Activated CD4-positive, alpha-beta T cell treated with anti-CD3 and anti-CD28 coated beads, Interleukin-2, amount 10 ng/mL, durations not matched to agents 7 days and 5 days (primary cell): Measurements from ENCODE around the gene OR13F1. TPM values are rescaled to one million over a fixed set of nuclear protein-coding genes. Genes with fewer than 3 reads are reported as not detected.
"Not testable (repeated sequence)": the region's sequence is repeated elsewhere in the genome, so short reads cannot be mapped to it uniquely, and the experiment has no call there.

Experiments used
- CTCF ChIA-PET: fragments of 350-600 bp; sonication (Branson Sonifier 250); formaldehyde crosslinking; loops from one replicate; lab custom pipeline; 2021; ENCODE audit warnings: antibody characterized with exemption; lab: Charles Lee
- POLR2A ChIA-PET: fragments of 350-600 bp; sonication (Branson Sonifier 250); formaldehyde crosslinking; loops from one replicate; lab custom pipeline; 2021; ENCODE audit warnings: antibody characterized with exemption; lab: Charles Lee
- DNase-seq: peaks from one replicate; pipeline ENCODE4 v3.0.0-alpha.2; 2020
- H3K27ac Mint-ChIP-seq: one replicate; pipeline ENCODE4 v1.8.0; 2021; ENCODE audit warnings: mild to moderate bottlenecking, moderate library complexity, mixed read lengths
- H3K27me3 Mint-ChIP-seq: one replicate; pipeline ENCODE4 v1.8.0; 2021; ENCODE audit warnings: mixed read lengths
- H3K36me3 Mint-ChIP-seq: one replicate; pipeline ENCODE4 v1.8.0; 2021; ENCODE audit warnings: low read depth, mixed read lengths
- H3K4me1 Mint-ChIP-seq: one replicate; pipeline ENCODE4 v1.8.0; 2021; ENCODE audit warnings: mixed read lengths
- H3K4me3 Mint-ChIP-seq: one replicate; pipeline ENCODE4 v1.8.0; 2021; ENCODE audit warnings: mild to moderate bottlenecking, moderate library complexity, mixed read lengths
- H3K9me3 Mint-ChIP-seq: one replicate; pipeline ENCODE4 v1.8.0; 2021; ENCODE audit warnings: mixed read lengths
- total RNA-seq, 2 experiments: library from RNA; stranded (reverse); gene quantifications; one replicate each; pipeline ENCODE4 v1.2.3, GENCODE V29; 2021

OR13F1 gene
- total RNA-seq = not detected

DNA sequence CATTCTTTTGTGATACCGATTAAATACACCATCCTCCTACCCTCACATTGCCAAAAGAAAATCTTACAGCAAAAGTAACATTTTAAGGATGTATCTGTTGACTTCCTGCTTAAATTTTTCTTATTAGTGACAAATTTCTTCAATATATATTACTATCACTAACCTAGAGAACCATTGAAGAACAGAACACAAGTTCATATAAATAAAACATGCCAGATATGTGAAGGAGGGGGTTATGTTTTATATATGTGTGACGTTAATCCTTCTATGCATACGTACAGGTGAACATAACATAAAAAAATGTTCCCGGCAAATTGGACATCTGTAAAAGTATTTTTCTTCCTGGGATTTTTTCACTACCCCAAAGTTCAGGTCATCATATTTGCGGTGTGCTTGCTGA is at the start of gene OR13F1:
TSS of gene OR13F1 (plus strand) at position 301 of the 400 bp plus-strand sequence. CDS start at position 301, 0 bp downstream.
- Mint-ChIP-seq H3K9me3 (no peaks in the 10 kb centered on the region), H3K27ac (no peak within 1 kb of the TSS), H3K27me3 (no peaks in the 10 kb centered on the region), H3K36me3 (no peaks in the 10 kb centered on the region), H3K4me1 (no peaks in the 10 kb centered on the region), H3K4me3 (no peak within 1 kb of the TSS)
- ChIA-PET POLR2A (no interaction called here), CTCF (no interaction called here)
- DNase-seq = no peak

DNA sequence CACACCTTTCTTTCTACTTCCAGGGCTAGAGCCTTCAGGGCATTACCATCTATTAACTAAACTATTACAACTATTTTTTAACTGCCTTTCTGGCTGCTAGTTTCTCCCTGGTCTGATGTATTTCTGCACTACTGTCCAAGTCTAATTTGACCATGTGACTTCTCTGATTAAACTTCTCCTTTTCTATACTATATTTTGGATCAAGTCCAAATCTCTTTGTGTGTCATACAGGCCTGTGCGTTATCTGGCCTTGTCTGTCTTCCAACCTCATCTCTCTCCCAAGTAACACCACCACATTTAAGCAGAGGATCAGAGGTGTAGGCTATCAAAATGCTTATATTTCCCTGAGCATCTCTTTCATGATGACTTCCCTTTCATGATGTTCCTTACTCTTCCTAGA is 47.2 kb upstream of the OR13F1 start:
- no peak overlapping the region for H3K4me3 Mint-ChIP-seq
- H3K36me3 Mint-ChIP-seq = no peaks in the 10 kb centered on the region
- no peaks in the 10 kb centered on the region for H3K4me1 Mint-ChIP-seq
- DNase-seq = no peak
- POLR2A ChIA-PET = no interaction called here
- CTCF ChIA-PET = no interaction called here
- no peak overlapping the region for H3K27ac Mint-ChIP-seq
- no peaks in the 10 kb centered on the region for H3K9me3 Mint-ChIP-seq
- H3K27me3 Mint-ChIP-seq = no peaks in the 10 kb centered on the region

GRCh38 chr9:104463864-104464263 is 40.2 kb upstream of the OR13F1 start:
- CTCF ChIA-PET = no interaction called here
- peaks cover 5% of the 10 kb centered on the region for H3K9me3 Mint-ChIP-seq
- H3K4me1 Mint-ChIP-seq = no peaks in the 10 kb centered on the region
- POLR2A ChIA-PET = no interaction called here
- no peaks in the 10 kb centered on the region for H3K36me3 Mint-ChIP-seq
- H3K27ac Mint-ChIP-seq = no peak overlapping the region
- H3K4me3 Mint-ChIP-seq = no peak overlapping the region
- no peaks in the 10 kb centered on the region for H3K27me3 Mint-ChIP-seq
- DNase-seq = no peak

- Mint-ChIP-seq H3K9me3 (peaks cover 5% of the 10 kb centered on the region), H3K4me1 (no peaks in the 10 kb centered on the region), H3K27me3 (no peaks in the 10 kb centered on the region), H3K36me3 (no peaks in the 10 kb centered on the region), H3K27ac (no peak overlapping the region), H3K4me3 (no peak overlapping the region)
- POLR2A ChIA-PET = no interaction called here
- no peak for DNase-seq
- CTCF ChIA-PET = no interaction called here
Measured at GRCh38 chr9:104468261-104468660, 35.8 kb upstream of the OR13F1 start.

DNA sequence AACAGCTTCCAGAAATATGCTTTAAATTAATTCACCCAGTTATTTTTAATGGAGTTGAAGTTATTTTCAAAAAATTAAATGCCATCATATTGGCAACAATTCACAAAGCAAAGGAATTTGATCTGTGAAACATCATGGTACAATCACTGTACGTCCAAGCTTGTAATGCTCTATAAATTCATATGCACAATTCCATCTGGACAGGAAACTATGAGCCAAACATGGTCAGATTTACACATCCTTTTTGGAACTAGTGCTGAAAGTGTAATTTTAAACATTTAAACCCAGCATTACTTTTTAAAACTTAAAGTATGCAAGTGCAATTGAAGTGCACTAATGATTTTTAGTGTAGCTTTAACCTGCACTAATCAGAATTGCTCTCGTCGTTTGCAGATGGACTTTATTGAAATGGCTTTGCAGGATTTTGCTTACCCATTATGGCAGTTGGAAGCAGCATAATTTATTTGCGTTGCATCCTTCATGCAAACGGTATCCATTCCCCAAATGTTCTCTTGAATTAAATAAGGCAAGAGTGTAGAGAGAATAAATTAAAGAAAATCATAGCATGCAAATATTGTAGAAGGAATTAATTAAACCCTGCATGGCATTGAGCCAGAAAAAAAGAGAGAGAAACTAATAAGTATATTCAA is 21.0 kb upstream of the OR13F1 start:
- Mint-ChIP-seq H3K27ac (no peak overlapping the region), H3K4me3 (no peak overlapping the region), H3K4me1 (no peaks in the 10 kb centered on the region), H3K9me3 (no peaks in the 10 kb centered on the region), H3K27me3 (no peaks in the 10 kb centered on the region), H3K36me3 (no peaks in the 10 kb centered on the region)
- no peak for DNase-seq
- CTCF ChIA-PET = no interaction called here
- POLR2A ChIA-PET = no interaction called here

DNA sequence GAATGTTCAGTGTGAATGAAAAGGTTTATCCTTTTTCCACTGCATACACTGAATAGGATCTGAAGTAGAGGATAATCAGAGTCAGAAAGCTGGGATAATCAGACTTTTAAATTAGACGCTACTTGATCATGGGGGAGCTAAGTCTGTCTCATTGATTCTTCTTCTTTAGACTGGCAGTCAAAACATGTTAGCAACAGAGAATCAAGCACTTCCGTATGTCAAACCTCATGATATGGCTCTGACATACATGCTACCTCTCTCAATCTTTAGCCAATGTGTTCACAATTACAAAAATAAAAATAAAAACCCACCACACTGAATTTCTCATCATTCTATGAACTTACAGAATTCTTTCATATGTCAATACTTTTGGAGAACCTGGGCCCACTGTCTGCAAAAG is 19.0 kb upstream of the OR13F1 start:
- ChIA-PET CTCF (no interaction called here), POLR2A (no interaction called here)
- Mint-ChIP-seq H3K36me3 (no peaks in the 10 kb centered on the region), H3K27ac (no peak overlapping the region), H3K4me3 (no peak overlapping the region), H3K9me3 (no peaks in the 10 kb centered on the region), H3K4me1 (no peaks in the 10 kb centered on the region), H3K27me3 (no peaks in the 10 kb centered on the region)
- DNase-seq = no peak

- H3K4me3 Mint-ChIP-seq = no peak overlapping the region
- no peak overlapping the region for H3K27ac Mint-ChIP-seq
- no peak for DNase-seq
- H3K36me3 Mint-ChIP-seq = no peaks in the 10 kb centered on the region
- no peaks in the 10 kb centered on the region for H3K27me3 Mint-ChIP-seq
- POLR2A ChIA-PET = no interaction called here
- no peaks in the 10 kb centered on the region for H3K9me3 Mint-ChIP-seq
- no peaks in the 10 kb centered on the region for H3K4me1 Mint-ChIP-seq
- CTCF ChIA-PET = no interaction called here
Measured at GRCh38 chr9:104494808-104495207, 9.3 kb upstream of the OR13F1 start.

DNA sequence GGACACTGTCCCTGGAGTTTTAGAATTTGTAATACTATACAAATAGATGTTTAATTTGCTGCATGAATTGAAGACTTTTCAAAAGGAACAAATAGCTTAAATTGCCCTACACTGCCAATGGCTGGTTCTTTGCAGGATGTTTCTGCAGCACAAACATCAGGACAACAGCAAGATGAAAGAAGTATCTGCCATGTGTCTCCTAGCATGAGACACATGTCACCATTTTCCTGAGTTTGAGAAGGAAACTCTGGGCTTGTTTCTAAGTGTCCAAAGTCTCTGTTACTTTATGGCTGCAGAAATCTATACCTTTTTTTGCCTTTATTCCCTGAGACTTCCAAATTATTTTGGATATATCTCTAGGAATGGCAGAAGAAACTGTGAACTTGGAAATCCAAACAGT is 623 bp upstream of the OR13F1 start:
- H3K4me3 Mint-ChIP-seq = no peak overlapping the region
- H3K27me3 Mint-ChIP-seq = no peaks in the 10 kb centered on the region
- no peak overlapping the region for H3K27ac Mint-ChIP-seq
- H3K9me3 Mint-ChIP-seq = no peaks in the 10 kb centered on the region
- no peaks in the 10 kb centered on the region for H3K36me3 Mint-ChIP-seq
- DNase-seq = no peak
- no peaks in the 10 kb centered on the region for H3K4me1 Mint-ChIP-seq
- POLR2A ChIA-PET = no interaction called here
- CTCF ChIA-PET = no interaction called here

DNA sequence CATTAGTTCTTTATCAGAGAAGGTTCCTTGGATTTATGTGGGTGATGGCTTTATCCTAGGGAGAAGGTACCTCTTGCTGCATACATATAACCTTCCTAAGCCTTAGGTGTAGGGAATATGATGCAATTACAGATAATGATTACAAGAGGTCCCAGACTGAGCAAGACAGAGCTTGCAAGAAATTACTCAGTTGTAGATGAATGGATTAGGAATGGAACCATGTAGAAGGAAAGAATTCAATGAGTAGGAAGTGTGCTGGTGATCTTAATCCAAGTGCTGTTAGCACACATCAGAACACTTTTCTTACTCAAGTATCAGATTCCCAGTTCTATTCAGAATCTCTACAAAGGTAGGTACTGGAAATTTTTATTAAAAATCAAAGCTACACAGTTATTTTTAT is 2.5 kb downstream of the OR13F1 start:
- POLR2A ChIA-PET = no interaction called here
- no peak for DNase-seq
- CTCF ChIA-PET = no interaction called here

DNA sequence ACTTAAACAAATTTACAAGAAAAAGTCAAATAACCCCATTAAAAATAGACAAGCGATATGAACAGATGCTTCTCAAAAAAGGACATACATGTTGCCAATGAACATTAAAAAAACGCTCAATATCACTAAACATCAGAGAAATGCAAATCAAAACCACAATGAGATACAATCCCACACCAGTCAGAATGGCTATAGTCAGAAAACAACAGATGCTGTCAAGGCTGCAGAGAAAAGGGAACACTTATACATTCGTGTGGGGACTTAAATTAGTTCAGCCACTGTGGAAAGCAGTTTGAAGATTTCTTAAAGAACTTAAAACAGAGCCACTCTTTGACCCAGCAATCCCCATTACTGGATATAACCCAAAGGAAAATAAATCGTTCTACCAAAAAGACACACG is 10.8 kb downstream of the OR13F1 start:
- Mint-ChIP-seq H3K27me3 (no peaks in the 10 kb centered on the region), H3K4me3 (no peak overlapping the region), H3K4me1 (no peaks in the 10 kb centered on the region), H3K27ac (no peak overlapping the region), H3K36me3 (no peaks in the 10 kb centered on the region), H3K9me3 (no peaks in the 10 kb centered on the region)
- ChIA-PET CTCF (no interaction called here), POLR2A (no interaction called here)
- no peak for DNase-seq

More for the DNA sequence above, 2.5 kb downstream of the OR13F1 start:
- H3K4me1 Mint-ChIP-seq = no peaks in the 10 kb centered on the region
- no peaks in the 10 kb centered on the region for H3K9me3 Mint-ChIP-seq
- H3K4me3 Mint-ChIP-seq = no peak overlapping the region
- H3K36me3 Mint-ChIP-seq = no peaks in the 10 kb centered on the region
- H3K27me3 Mint-ChIP-seq = no peaks in the 10 kb centered on the region
- H3K27ac Mint-ChIP-seq = no peak overlapping the region

- not testable (repeated sequence) for DNase-seq
Measured at GRCh38 chr9:104520241-104520640, 16.2 kb downstream of the OR13F1 start.

GRCh38 chr9:104527109-104527508 is 23.0 kb downstream of the OR13F1 start, which contains the start of gene OR13C4:
Gene OR13C4, minus strand, starts transcription at chr9:104527209. Its CDS starts 0 bp downstream, at chr9:104527209.
- no peak within 1 kb of the TSS for H3K27ac Mint-ChIP-seq
- ChIA-PET CTCF (no interaction called here), POLR2A (no interaction called here)
- no peaks in the 10 kb centered on the region for H3K27me3 Mint-ChIP-seq
- no peaks in the 10 kb centered on the region for H3K36me3 Mint-ChIP-seq
- H3K4me1 Mint-ChIP-seq = no peaks in the 10 kb centered on the region
- no peak for DNase-seq
- H3K4me3 Mint-ChIP-seq = no peak within 1 kb of the TSS
- no peaks in the 10 kb centered on the region for H3K9me3 Mint-ChIP-seq

More at GRCh38 chr9:104520241-104520640, 16.2 kb downstream of the OR13F1 start:
- H3K9me3 Mint-ChIP-seq, CTCF ChIA-PET, H3K4me1 Mint-ChIP-seq, POLR2A ChIA-PET, H3K4me3 Mint-ChIP-seq, H3K27me3 Mint-ChIP-seq, H3K36me3 Mint-ChIP-seq, H3K27ac Mint-ChIP-seq: not testable (repeated sequence)

DNA sequence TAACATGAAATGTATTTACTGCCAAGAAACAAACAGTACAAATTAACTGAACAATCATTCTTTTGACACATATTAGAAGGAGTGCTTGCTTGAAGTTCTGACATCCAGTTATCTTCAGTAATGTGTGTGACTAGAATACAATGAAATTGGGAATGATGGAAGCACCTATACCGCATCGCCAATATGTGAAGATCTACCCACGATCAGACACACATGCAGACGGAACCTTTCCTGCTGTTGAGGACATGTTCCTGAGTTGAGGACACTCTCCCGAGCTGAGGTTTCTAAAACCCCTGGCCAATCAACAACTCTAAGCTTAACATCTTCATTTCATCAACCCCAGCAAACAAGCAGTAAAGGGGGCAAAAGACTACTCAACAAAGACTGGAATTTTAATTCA is 32.7 kb downstream of the OR13F1 start, which contains the start of gene OR13C3:
TSS of gene OR13C3 (minus strand) at position 101 of the 400 bp plus-strand sequence. CDS start 133 bp downstream, outside the sequence.
- no peaks in the 10 kb centered on the region for H3K9me3 Mint-ChIP-seq

DNA sequence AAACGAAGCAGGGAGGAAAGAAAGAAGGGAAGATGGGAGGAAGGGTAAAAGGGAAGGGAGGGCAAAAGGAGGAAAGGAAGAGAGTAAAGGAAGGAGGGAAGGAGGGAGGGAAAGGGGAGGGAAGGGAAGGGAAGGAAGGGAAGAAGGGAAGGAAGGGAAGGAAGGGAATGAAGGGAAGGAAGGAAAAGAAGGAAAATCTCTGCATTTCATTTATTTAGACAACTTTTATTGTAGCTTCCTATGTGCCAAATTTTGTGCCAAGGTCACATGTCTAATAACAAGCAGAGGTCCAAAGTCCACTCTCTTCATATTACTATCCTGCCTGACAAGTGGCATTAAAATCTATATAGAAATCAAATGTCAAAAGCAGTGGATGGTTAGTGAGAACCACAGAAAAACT is 35.2 kb downstream of the OR13F1 start:
- no peaks in the 10 kb centered on the region for H3K27me3 Mint-ChIP-seq
- DNase-seq = no peak
- POLR2A ChIA-PET = no interaction called here
- no peaks in the 10 kb centered on the region for H3K4me1 Mint-ChIP-seq
- CTCF ChIA-PET = interaction anchor here (0.7 kb wide), 1 partner anchor 9 kb away, joined by 3 read pairs; no protein-coding TSS in a partner anchor
- no peaks in the 10 kb centered on the region for H3K36me3 Mint-ChIP-seq
- no peak overlapping the region for H3K27ac Mint-ChIP-seq
- H3K4me3 Mint-ChIP-seq = no peak overlapping the region
- no peaks in the 10 kb centered on the region for H3K9me3 Mint-ChIP-seq

More for the DNA sequence above, 32.7 kb downstream of the OR13F1 start, which contains the start of gene OR13C3:
- DNase-seq = no peak
- POLR2A ChIA-PET = no interaction called here
- no peak within 1 kb of the TSS for H3K4me3 Mint-ChIP-seq
- no peaks in the 10 kb centered on the region for H3K36me3 Mint-ChIP-seq
- no peaks in the 10 kb centered on the region for H3K27me3 Mint-ChIP-seq
- CTCF ChIA-PET = no interaction called here
- no peaks in the 10 kb centered on the region for H3K4me1 Mint-ChIP-seq
- no peak within 1 kb of the TSS for H3K27ac Mint-ChIP-seq
